ENCODE measurements around the gene CASZ1. TPM values are rescaled to one million over a fixed set of nuclear protein-coding genes. Genes with fewer than 3 reads are reported as not detected.

CASZ1 gene
- total and polyA plus RNA-seq, 2 donors, result 1.8 to 3.9 TPM

- no peak overlapping the region for H3K4me3 ChIP-seq (ENCODE audit: low read length in 2 of 2)
- peaks cover 2 to 8% of the 10 kb centered on the region in 2 donors for H3K4me1 ChIP-seq (ENCODE audit: control insufficient read depth in 2 of 2, insufficient read depth in 2 of 2, low read length in 2 of 2)
- H3K27me3 ChIP-seq (ENCODE audit: control insufficient read depth in 2 of 2, insufficient read depth in 1 of 2, low read length in 1 of 2), result peaks cover 0 to 2% of the 10 kb centered on the region in 2 donors
- H3K36me3 ChIP-seq (ENCODE audit: control insufficient read depth in 2 of 2, insufficient read depth in 2 of 2, low read length in 1 of 2), result peaks cover 0 to 1% of the 10 kb centered on the region in 2 donors
- H3K27ac ChIP-seq (ENCODE audit: low read depth in 1 of 2, low read length in 1 of 2), result no peak overlapping the region
- WGBS, result 97% methylated on average over 23 of the region's 23 CpGs
- H3K9me3 ChIP-seq (ENCODE audit: control insufficient read depth in 2 of 2, insufficient read depth in 1 of 2, low read length in 1 of 2), result no peaks in the 10 kb centered on the region
- no peak for DNase-seq (ENCODE audit: low read depth in 6 of 9, low spot score in 9 of 9)
Observed at GRCh38 chr1:10678402-10678801, 118.0 kb downstream of the CASZ1 start.

- H3K4me1 ChIP-seq (ENCODE audit: control insufficient read depth in 2 of 2, insufficient read depth in 2 of 2, low read length in 2 of 2), result peaks cover 2 to 7% of the 10 kb centered on the region in 2 donors
- no peak for DNase-seq (ENCODE audit: low read depth in 6 of 9, low spot score in 9 of 9)
- WGBS, result 93% methylated on average over 27 of the region's 27 CpGs
- peaks cover 0 to 4% of the 10 kb centered on the region in 2 donors for H3K27me3 ChIP-seq (ENCODE audit: control insufficient read depth in 2 of 2, insufficient read depth in 1 of 2, low read length in 1 of 2)
- H3K36me3 ChIP-seq (ENCODE audit: control insufficient read depth in 2 of 2, insufficient read depth in 2 of 2, low read length in 1 of 2), result no peaks in the 10 kb centered on the region
- no peak overlapping the region for H3K4me3 ChIP-seq (ENCODE audit: low read length in 2 of 2)
- no peaks in the 10 kb centered on the region for H3K9me3 ChIP-seq (ENCODE audit: control insufficient read depth in 2 of 2, insufficient read depth in 1 of 2, low read length in 1 of 2)
- H3K27ac ChIP-seq (ENCODE audit: low read depth in 1 of 2, low read length in 1 of 2), result no peak overlapping the region
Observed at GRCh38 chr1:10677491-10678391, 118.7 kb downstream of the CASZ1 start.

GRCh38 chr1:10676963-10677362 is 119.5 kb downstream of the CASZ1 start:
- no peaks in the 10 kb centered on the region for H3K36me3 ChIP-seq (ENCODE audit: control insufficient read depth in 2 of 2, insufficient read depth in 2 of 2, low read length in 1 of 2)
- peaks cover 2 to 7% of the 10 kb centered on the region in 2 donors for H3K4me1 ChIP-seq (ENCODE audit: control insufficient read depth in 2 of 2, insufficient read depth in 2 of 2, low read length in 2 of 2)
- H3K9me3 ChIP-seq (ENCODE audit: control insufficient read depth in 2 of 2, insufficient read depth in 1 of 2, low read length in 1 of 2), result no peaks in the 10 kb centered on the region
- H3K27ac ChIP-seq (ENCODE audit: low read depth in 1 of 2, low read length in 1 of 2), result no peak overlapping the region
- WGBS, result 94% methylated on average over 13 of the region's 13 CpGs
- no peak overlapping the region for H3K4me3 ChIP-seq (ENCODE audit: low read length in 2 of 2)
- peaks cover 0 to 6% of the 10 kb centered on the region in 2 donors for H3K27me3 ChIP-seq (ENCODE audit: control insufficient read depth in 2 of 2, insufficient read depth in 1 of 2, low read length in 1 of 2)
- DNase-seq (ENCODE audit: low read depth in 6 of 9, low spot score in 9 of 9), result no peak

GRCh38 chr1:10675813-10676212 is 120.6 kb downstream of the CASZ1 start:
- Histone ChIP-seq H3K36me3 (ENCODE audit: control insufficient read depth in 2 of 2, insufficient read depth in 2 of 2, low read length in 1 of 2) (no peaks in the 10 kb centered on the region), H3K27ac (ENCODE audit: low read depth in 1 of 2, low read length in 1 of 2) (no peak overlapping the region), H3K4me1 (ENCODE audit: control insufficient read depth in 2 of 2, insufficient read depth in 2 of 2, low read length in 2 of 2) (peaks cover 2 to 7% of the 10 kb centered on the region in 2 donors), H3K27me3 (ENCODE audit: control insufficient read depth in 2 of 2, insufficient read depth in 1 of 2, low read length in 1 of 2) (peaks cover 0 to 17% of the 10 kb centered on the region in 2 donors), H3K4me3 (ENCODE audit: low read length in 2 of 2) (no peak overlapping the region), H3K9me3 (ENCODE audit: control insufficient read depth in 2 of 2, insufficient read depth in 1 of 2, low read length in 1 of 2) (no peaks in the 10 kb centered on the region)
- no peak for DNase-seq (ENCODE audit: low read depth in 6 of 9, low spot score in 9 of 9)
- WGBS, result 100% methylated on average over 5 of the region's 5 CpGs

GRCh38 chr1:10674700-10675609 is 121.5 kb downstream of the CASZ1 start:
- Histone ChIP-seq H3K9me3 (ENCODE audit: control insufficient read depth in 2 of 2, insufficient read depth in 1 of 2, low read length in 1 of 2) (no peaks in the 10 kb centered on the region), H3K27me3 (ENCODE audit: control insufficient read depth in 2 of 2, insufficient read depth in 1 of 2, low read length in 1 of 2) (peaks cover 0 to 25% of the 10 kb centered on the region in 2 donors), H3K27ac (ENCODE audit: low read depth in 1 of 2, low read length in 1 of 2) (no peak overlapping the region), H3K4me3 (ENCODE audit: low read length in 2 of 2) (no peak overlapping the region), H3K4me1 (ENCODE audit: control insufficient read depth in 2 of 2, insufficient read depth in 2 of 2, low read length in 2 of 2) (peaks cover 2 to 7% of the 10 kb centered on the region in 2 donors), H3K36me3 (ENCODE audit: control insufficient read depth in 2 of 2, insufficient read depth in 2 of 2, low read length in 1 of 2) (no peaks in the 10 kb centered on the region)
- WGBS, result 93% methylated on average over 29 of the region's 29 CpGs
- DNase-seq (ENCODE audit: low read depth in 6 of 9, low spot score in 9 of 9), result no peak

GRCh38 chr1:10674222-10674621 is 122.2 kb downstream of the CASZ1 start:
- no peak overlapping the region for H3K4me3 ChIP-seq (ENCODE audit: low read length in 2 of 2)
- peaks cover 0 to 26% of the 10 kb centered on the region in 2 donors for H3K27me3 ChIP-seq (ENCODE audit: control insufficient read depth in 2 of 2, insufficient read depth in 1 of 2, low read length in 1 of 2)
- DNase-seq (ENCODE audit: low read depth in 6 of 9, low spot score in 9 of 9), result no peak
- WGBS, result 97% methylated on average over 16 of the region's 16 CpGs
- peaks cover 0 to 1% of the 10 kb centered on the region in 2 donors for H3K4me1 ChIP-seq (ENCODE audit: control insufficient read depth in 2 of 2, insufficient read depth in 2 of 2, low read length in 2 of 2)
- H3K36me3 ChIP-seq (ENCODE audit: control insufficient read depth in 2 of 2, insufficient read depth in 2 of 2, low read length in 1 of 2), result no peaks in the 10 kb centered on the region
- H3K27ac ChIP-seq (ENCODE audit: low read depth in 1 of 2, low read length in 1 of 2), result no peak overlapping the region
- H3K9me3 ChIP-seq (ENCODE audit: control insufficient read depth in 2 of 2, insufficient read depth in 1 of 2, low read length in 1 of 2), result no peaks in the 10 kb centered on the region

GRCh38 chr1:10673109-10673711 is 123.2 kb downstream of the CASZ1 start:
- no peaks in the 10 kb centered on the region for H3K9me3 ChIP-seq (ENCODE audit: control insufficient read depth in 2 of 2, insufficient read depth in 1 of 2, low read length in 1 of 2)

GRCh38 chr1:10672343-10673050 is 123.9 kb downstream of the CASZ1 start:
- Histone ChIP-seq H3K4me1 (ENCODE audit: control insufficient read depth in 2 of 2, insufficient read depth in 2 of 2, low read length in 2 of 2) (no peaks in the 10 kb centered on the region), H3K27me3 (ENCODE audit: control insufficient read depth in 2 of 2, insufficient read depth in 1 of 2, low read length in 1 of 2) (peaks cover 0 to 33% of the 10 kb centered on the region in 2 donors), H3K36me3 (ENCODE audit: control insufficient read depth in 2 of 2, insufficient read depth in 2 of 2, low read length in 1 of 2) (no peaks in the 10 kb centered on the region), H3K27ac (ENCODE audit: low read depth in 1 of 2, low read length in 1 of 2) (no peak overlapping the region), H3K9me3 (ENCODE audit: control insufficient read depth in 2 of 2, insufficient read depth in 1 of 2, low read length in 1 of 2) (no peaks in the 10 kb centered on the region), H3K4me3 (ENCODE audit: low read length in 2 of 2) (no peak overlapping the region)
- DNase-seq (ENCODE audit: low read depth in 6 of 9, low spot score in 9 of 9), result no peak
- 97% methylated on average over 35 of the region's 35 CpGs for WGBS

More at GRCh38 chr1:10673109-10673711, 123.2 kb downstream of the CASZ1 start:
- H3K4me1 ChIP-seq (ENCODE audit: control insufficient read depth in 2 of 2, insufficient read depth in 2 of 2, low read length in 2 of 2), result no peaks in the 10 kb centered on the region
- WGBS, result 97% methylated on average over 19 of the region's 19 CpGs
- H3K4me3 ChIP-seq (ENCODE audit: low read length in 2 of 2), result no peak overlapping the region
- no peaks in the 10 kb centered on the region for H3K36me3 ChIP-seq (ENCODE audit: control insufficient read depth in 2 of 2, insufficient read depth in 2 of 2, low read length in 1 of 2)
- H3K27me3 ChIP-seq (ENCODE audit: control insufficient read depth in 2 of 2, insufficient read depth in 1 of 2, low read length in 1 of 2), result peaks cover 0 to 29% of the 10 kb centered on the region in 2 donors
- H3K27ac ChIP-seq (ENCODE audit: low read depth in 1 of 2, low read length in 1 of 2), result no peak overlapping the region
- DNase-seq (ENCODE audit: low read depth in 6 of 9, low spot score in 9 of 9), result no peak
